IMR-90 (cell line): Measurements from ENCODE around the gene CNKSR3. TPM values are rescaled to one million over a fixed set of nuclear protein-coding genes. Genes with fewer than 3 reads are reported as not detected.

ENCODE experiments used
- ATAC-seq: fragments of 200-7000 bp; cut with Tn5 transposase; 2 replicates; pipeline ENCODE4 v1.9.1; 2020; ENCODE audit warnings: low read depth, mild to moderate bottlenecking, moderate library complexity
- BruUV-seq: library from RNA; stranded (reverse); fragments of 400-500 nt; replicated peaks from 2 replicates; lab custom pipeline; 2021; lab: Mats Ljungman, UMichigan
- CTCF ChIA-PET: fragments of 300-600 bp; formaldehyde crosslinking; extraction: SDS; loops from one replicate; lab custom pipeline; 2021; ENCODE audit warnings: antibody characterized with exemption; lab: Yijun Ruan, JAX
- POLR2A ChIA-PET: fragments of 300-600 bp; sonication (Branson Sonifier 250); formaldehyde crosslinking; loops from one replicate; lab custom pipeline; 2022; ENCODE audit warnings: antibody characterized with exemption; ENCODE audit not compliant: unreplicated experiment; lab: Charles Lee
- DNase-seq: peaks from one replicate; pipeline ENCODE4 v3.0.0; 2013
- H2AFZ ChIP-seq: replicated peaks from 2 replicates; pipeline ENCODE3; 2013; ENCODE audit warnings: low read length, mild to moderate bottlenecking; ENCODE audit not compliant: poor library complexity
- H2AK5ac ChIP-seq: 2 replicates; pipeline ENCODE4 v1.6.1; 2013; ENCODE audit warnings: low read depth, low read length, inconsistent platforms
- H2AK9ac ChIP-seq: replicated peaks from 2 replicates; pipeline ENCODE3; 2013; ENCODE audit warnings: mild to moderate bottlenecking, low read depth, low read length, moderate library complexity; ENCODE audit not compliant: poor library complexity
- H2BK120ac ChIP-seq: 2 replicates; pipeline ENCODE4 v1.6.1; 2013; ENCODE audit warnings: low read depth, low read length, inconsistent platforms
- H2BK15ac ChIP-seq: 3 replicates; pipeline ENCODE4 v1.6.1; 2013; ENCODE audit warnings: low read depth, low read length, inconsistent platforms
- H2BK20ac ChIP-seq: 2 replicates; pipeline ENCODE4 v1.6.1; 2013; ENCODE audit warnings: low read depth, mild to moderate bottlenecking, inconsistent platforms, low read length, moderate library complexity
- H2BK5ac ChIP-seq: 2 replicates; pipeline ENCODE4 v1.6.1; 2013; ENCODE audit warnings: mild to moderate bottlenecking, low read depth, low read length, inconsistent platforms; ENCODE audit not compliant: poor library complexity, severe bottlenecking
- H3K14ac ChIP-seq: replicated peaks from 2 replicates; pipeline ENCODE4 v1.6.1; 2013; ENCODE audit warnings: low read depth, low read length, inconsistent platforms
- H3K18ac ChIP-seq: 2 replicates; pipeline ENCODE4 v1.6.1; 2013; ENCODE audit warnings: low read depth, low read length, control low read depth
- H3K23ac ChIP-seq: 2 replicates; pipeline ENCODE4 v1.6.1; 2013; ENCODE audit warnings: low read depth, low read length, inconsistent platforms
- H3K27ac ChIP-seq: 2 replicates; pipeline ENCODE4 v1.5.1; 2013; ENCODE audit warnings: mild to moderate bottlenecking, control low read depth, low read length; ENCODE audit not compliant: insufficient read depth
- H3K27me3 ChIP-seq: 2 replicates; pipeline ENCODE4 v1.6.1; 2013; ENCODE audit warnings: low read length; ENCODE audit not compliant: control insufficient read depth, insufficient read depth
- H3K36me3 ChIP-seq: 2 replicates; pipeline ENCODE4 v1.6.1; 2013; ENCODE audit warnings: low read length, mixed read lengths; ENCODE audit not compliant: control insufficient read depth, insufficient read depth
- H3K4ac ChIP-seq: 2 replicates; pipeline ENCODE4 v1.6.1; 2013; ENCODE audit warnings: low read depth, low read length, inconsistent platforms
- H3K4me1 ChIP-seq: 2 replicates; pipeline ENCODE4 v1.6.1; 2013; ENCODE audit warnings: low read length, mixed read lengths; ENCODE audit not compliant: control insufficient read depth, insufficient read depth
- H3K4me2 ChIP-seq: 2 replicates; pipeline ENCODE4 v1.6.1; 2013; ENCODE audit warnings: low read depth, mild to moderate bottlenecking, control low read depth, low read length, moderate library complexity
- H3K4me3 ChIP-seq: 2 replicates; pipeline ENCODE4 v1.5.1; 2013; ENCODE audit warnings: low read depth, mild to moderate bottlenecking, control low read depth, low read length, moderate library complexity; ENCODE audit not compliant: insufficient read depth
- H3K56ac ChIP-seq: 2 replicates; pipeline ENCODE4 v1.6.1; 2013; ENCODE audit warnings: low read length, inconsistent platforms; ENCODE audit not compliant: insufficient read depth; ENCODE audit errors: extremely low read depth
- H3K79me1 ChIP-seq, 2 experiments: 2 replicates each; pipeline ENCODE4 v1.6.1; 2013; ENCODE audit warnings: low read length in 2 of 2, inconsistent platforms in 1 of 2, low read depth in 1 of 2
- H3K9ac ChIP-seq: 2 replicates; pipeline ENCODE4 v1.6.1; 2013; ENCODE audit warnings: low read depth, low read length, control low read depth
- H3K9me1 ChIP-seq: 2 replicates; pipeline ENCODE4 v1.6.1; 2013; ENCODE audit warnings: low read length, inconsistent platforms; ENCODE audit not compliant: insufficient read depth
- H3K9me3 ChIP-seq: 2 replicates; pipeline ENCODE4 v1.6.1; 2013; ENCODE audit warnings: low read length; ENCODE audit not compliant: control insufficient read depth, insufficient read depth
- H4K20me1 ChIP-seq: 2 replicates; pipeline ENCODE4 v1.6.1; 2013; ENCODE audit warnings: low read length, inconsistent platforms; ENCODE audit not compliant: insufficient read depth
- H4K5ac ChIP-seq: 2 replicates; pipeline ENCODE4 v1.6.1; 2013; ENCODE audit warnings: mild to moderate bottlenecking, low read depth, low read length, control low read depth
- H4K8ac ChIP-seq, 2 experiments: 2 replicates each; pipeline ENCODE4 v1.6.1; 2013; ENCODE audit warnings: low read depth in 2 of 2, low read length in 2 of 2, control low read depth in 1 of 2, inconsistent platforms in 1 of 2
- H4K91ac ChIP-seq: 2 replicates; pipeline ENCODE4 v1.6.1; 2013; ENCODE audit warnings: low read depth, low read length, inconsistent platforms; ENCODE audit not compliant: insufficient read depth
- BHLHE40 ChIP-seq: fragments of 150-350 bp; IDR thresholded peaks from 2 replicates; pipeline ENCODE4 v1.6.1; 2016; ENCODE audit warnings: mild to moderate bottlenecking, low read depth, low read length
- CEBPB ChIP-seq: IDR thresholded peaks from 2 replicates; pipeline ENCODE4 v1.6.1; 2012; ENCODE audit warnings: low read depth, low read length, improper control_type of control experiment
- CHD1 ChIP-seq: IDR thresholded peaks from 2 replicates; pipeline ENCODE4 v1.6.1; 2012; ENCODE audit warnings: low read depth, low read length, improper control_type of control experiment
- CTCF ChIP-seq: conservative IDR thresholded peaks from 2 replicates; pipeline ENCODE4 v1.5.1; 2012; ENCODE audit warnings: mild to moderate bottlenecking, low read depth, low read length, improper control_type of control experiment
- FOS ChIP-seq: fragments of 150-350 bp; IDR thresholded peaks from 2 replicates; pipeline ENCODE4 v1.6.1; 2016; ENCODE audit warnings: low read depth, low read length
- MAFK ChIP-seq: IDR thresholded peaks from 2 replicates; pipeline ENCODE4 v1.6.1; 2012; ENCODE audit warnings: low read depth, low read length, improper control_type of control experiment
- MAZ ChIP-seq: IDR thresholded peaks from 2 replicates; pipeline ENCODE4 v1.6.1; 2012; ENCODE audit warnings: low read depth, mild to moderate bottlenecking, low read length, improper control_type of control experiment, moderate library complexity, borderline replicate concordance
- MXI1 ChIP-seq: IDR thresholded peaks from 2 replicates; pipeline ENCODE4 v1.6.1; 2012; ENCODE audit warnings: low read depth, mild to moderate bottlenecking, low read length, moderate library complexity, borderline replicate concordance
- NFE2L2 ChIP-seq: fragments of 150-350 bp; IDR thresholded peaks from 2 replicates; pipeline ENCODE4 v1.6.1; 2016; ENCODE audit warnings: low read depth, mild to moderate bottlenecking, low read length
- POLR2A ChIP-seq: IDR thresholded peaks from 2 replicates; pipeline ENCODE4 v1.6.1; 2012; ENCODE audit warnings: mild to moderate bottlenecking, low read depth, low read length
- RAD21 ChIP-seq: IDR thresholded peaks from 2 replicates; pipeline ENCODE4 v1.6.1; 2012; ENCODE audit warnings: low read length, improper control_type of control experiment
- RCOR1 ChIP-seq: IDR thresholded peaks from 2 replicates; pipeline ENCODE4 v1.6.1; 2012; ENCODE audit warnings: mild to moderate bottlenecking, low read length, improper control_type of control experiment; ENCODE audit not compliant: insufficient replicate concordance
- RFX5 ChIP-seq: IDR thresholded peaks from 2 replicates; pipeline ENCODE4 v1.8.0; 2012; ENCODE audit warnings: low read depth, mild to moderate bottlenecking, low read length, moderate library complexity
- SMC3 ChIP-seq: fragments of 150-350 bp; IDR thresholded peaks from 2 replicates; pipeline ENCODE4 v1.6.1; 2016; ENCODE audit warnings: low read depth, mild to moderate bottlenecking, antibody characterized with exemption, low read length, moderate library complexity
- WGBS, 2 experiments: methylation state at CpG; one replicate each; pipeline versions ENCODE4 v1.1.5 to v1.1.7; 2013; ENCODE audit warnings: missing lambda C conversion rate in 2 of 2; ENCODE audit not compliant: insufficient read length in 1 of 2; ENCODE audit errors: extremely low coverage in 2 of 2; 5-methylcytosine and 5-hydroxymethylcytosine counted together
- dilution Hi-C: fragments of 300-500 bp; cut with HindIII; formaldehyde crosslinking; loops from one replicate; pipeline ENCODE4 v1.14.3; 2018; ENCODE audit warnings: low sequenced_read_pairs; ENCODE audit not compliant: unreplicated experiment
- in situ Hi-C: fragments of 300-500 bp; cut with MboI; formaldehyde crosslinking; loops from 3 replicates; pipeline ENCODE4 v1.14.3; 2019; ENCODE audit warnings: low sequenced_read_pairs, inconsistent platforms, mixed read lengths
- intact Hi-C: fragments of 100-400 bp; cut with micrococcal nuclease; formaldehyde crosslinking; loops from 2 replicates; pipeline ENCODE4 v1.10.0; 2022
- polyA plus RNA-seq, 3 experiments: library from polyadenylated mRNA; depleted of rRNA; stranded (reverse); fragments of >200 nt; gene quantifications; 2 replicates each; pipeline ENCODE4 v1.2.3, GENCODE V29; 2012; ENCODE audit warnings: low replicate concordance in 1 of 3
- total RNA-seq: library from RNA; depleted of rRNA; stranded (reverse); fragments of >200 nt; gene quantifications from 2 replicates; pipeline ENCODE4 v1.2.3, GENCODE V29; 2012
- TF ChIP-seq, protein P1 (sequence below): fragments of 150-350 bp; IDR thresholded peaks from 2 replicates; pipeline ENCODE4 v1.6.1; 2017; ENCODE audit warnings: mild to moderate bottlenecking, antibody characterized with exemption, low read length, low read depth
- TF ChIP-seq, protein P2 (sequence below): fragments of 150-350 bp; IDR thresholded peaks from 2 replicates; pipeline ENCODE4 v1.6.1; 2016; ENCODE audit warnings: low read depth, mild to moderate bottlenecking, low read length, moderate library complexity, borderline replicate concordance

CNKSR3 gene
- total and polyA plus RNA-seq, 2 of the 4 experiments (the other 2 are of a cell fraction): 6.7 to 15.8 TPM

GRCh38 chr6:154354265-154354777 lies 156.2 kb downstream of the CNKSR3 start:
- Histone ChIP-seq H2AK5ac (peak overlapping the region; percentile 53), H3K14ac (no peak overlapping the region), H2BK20ac (no peak overlapping the region), H3K4me1 (peaks cover 5% of the 10 kb centered on the region), H3K18ac (no peak overlapping the region), H3K4me3 (no peak overlapping the region), H3K4ac (no peak overlapping the region), H4K20me1 (no peaks in the 10 kb centered on the region), H3K9me1 (no peaks in the 10 kb centered on the region), H4K8ac (no peak overlapping the region), H2AFZ (no peak overlapping the region), H2BK120ac (no peak overlapping the region), H4K5ac (no peak overlapping the region), H3K4me2 (no peak overlapping the region), H4K91ac (no peak overlapping the region), H2BK15ac (no peak overlapping the region), H3K36me3 (no peaks in the 10 kb centered on the region), H3K23ac (no peak overlapping the region), H3K27ac (no peak overlapping the region), H3K9ac (no peak overlapping the region), H3K79me1 (no peaks in the 10 kb centered on the region), H3K9me3 (no peaks in the 10 kb centered on the region), H3K56ac (no peak overlapping the region), H2BK5ac (peak overlapping the region; percentile 44), H3K27me3 (no peaks in the 10 kb centered on the region), H2AK9ac (no peak overlapping the region)
- in situ Hi-C loops (no loop called here), intact Hi-C loops (no loop called here), dilution Hi-C loops (loop anchor here (25.0 kb wide), 1 partner anchor 192 kb away; no protein-coding TSS in a partner anchor)
- POLR2A ChIA-PET: interaction anchor here (0.6 kb wide), 2 partner anchors 28 to 62 kb away, joined by 3 to 5 read pairs; no protein-coding TSS in a partner anchor
- 91 to 100% methylated on average over 1 to 6 of the region's 8 CpGs for WGBS, 2 experiments
- no peak for ATAC-seq
- CTCF ChIA-PET: interaction anchor here (1.0 kb wide), 1 partner anchor 33 kb away, joined by 3 read pairs; no protein-coding TSS in a partner anchor
- DNase-seq: no peak
- TF ChIP-seq SMC3: no peak
- TF ChIP-seq MXI1: no peak
- TF ChIP-seq RAD21: no peak
- TF ChIP-seq RCOR1: no peak
- TF ChIP-seq, protein P1, sequence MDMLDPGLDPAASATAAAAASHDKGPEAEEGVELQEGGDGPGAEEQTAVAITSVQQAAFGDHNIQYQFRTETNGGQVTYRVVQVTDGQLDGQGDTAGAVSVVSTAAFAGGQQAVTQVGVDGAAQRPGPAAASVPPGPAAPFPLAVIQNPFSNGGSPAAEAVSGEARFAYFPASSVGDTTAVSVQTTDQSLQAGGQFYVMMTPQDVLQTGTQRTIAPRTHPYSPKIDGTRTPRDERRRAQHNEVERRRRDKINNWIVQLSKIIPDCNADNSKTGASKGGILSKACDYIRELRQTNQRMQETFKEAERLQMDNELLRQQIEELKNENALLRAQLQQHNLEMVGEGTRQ: no peak
- TF ChIP-seq MAZ: no peak
- TF ChIP-seq, protein P2, sequence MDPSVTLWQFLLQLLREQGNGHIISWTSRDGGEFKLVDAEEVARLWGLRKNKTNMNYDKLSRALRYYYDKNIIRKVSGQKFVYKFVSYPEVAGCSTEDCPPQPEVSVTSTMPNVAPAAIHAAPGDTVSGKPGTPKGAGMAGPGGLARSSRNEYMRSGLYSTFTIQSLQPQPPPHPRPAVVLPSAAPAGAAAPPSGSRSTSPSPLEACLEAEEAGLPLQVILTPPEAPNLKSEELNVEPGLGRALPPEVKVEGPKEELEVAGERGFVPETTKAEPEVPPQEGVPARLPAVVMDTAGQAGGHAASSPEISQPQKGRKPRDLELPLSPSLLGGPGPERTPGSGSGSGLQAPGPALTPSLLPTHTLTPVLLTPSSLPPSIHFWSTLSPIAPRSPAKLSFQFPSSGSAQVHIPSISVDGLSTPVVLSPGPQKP: no peak
- no peak for TF ChIP-seq MAFK
- TF ChIP-seq RFX5: no peak
- TF ChIP-seq CEBPB: no peak
- TF ChIP-seq POLR2A: no peak
- no peak for TF ChIP-seq CTCF
- TF ChIP-seq BHLHE40: no peak
- no peak for TF ChIP-seq CHD1
- TF ChIP-seq NFE2L2: no peak
- TF ChIP-seq FOS: no peak
- no TSS peak for BruUV-seq
